Camera-type eye (tissue), 1 donor: ENCODE results near the gene SPCS2. TPM values are rescaled to one million over a fixed set of nuclear protein-coding genes. Genes with fewer than 3 reads are reported as not detected.

ENCODE experiments used
- total RNA-seq: library from RNA; depleted of rRNA; stranded (reverse); fragments of >200 nt; gene quantifications from one replicate; pipeline ENCODE4 v1.2.3, GENCODE V29; 2014

Gene SPCS2
- 43.9 TPM for total RNA-seq

DNA sequence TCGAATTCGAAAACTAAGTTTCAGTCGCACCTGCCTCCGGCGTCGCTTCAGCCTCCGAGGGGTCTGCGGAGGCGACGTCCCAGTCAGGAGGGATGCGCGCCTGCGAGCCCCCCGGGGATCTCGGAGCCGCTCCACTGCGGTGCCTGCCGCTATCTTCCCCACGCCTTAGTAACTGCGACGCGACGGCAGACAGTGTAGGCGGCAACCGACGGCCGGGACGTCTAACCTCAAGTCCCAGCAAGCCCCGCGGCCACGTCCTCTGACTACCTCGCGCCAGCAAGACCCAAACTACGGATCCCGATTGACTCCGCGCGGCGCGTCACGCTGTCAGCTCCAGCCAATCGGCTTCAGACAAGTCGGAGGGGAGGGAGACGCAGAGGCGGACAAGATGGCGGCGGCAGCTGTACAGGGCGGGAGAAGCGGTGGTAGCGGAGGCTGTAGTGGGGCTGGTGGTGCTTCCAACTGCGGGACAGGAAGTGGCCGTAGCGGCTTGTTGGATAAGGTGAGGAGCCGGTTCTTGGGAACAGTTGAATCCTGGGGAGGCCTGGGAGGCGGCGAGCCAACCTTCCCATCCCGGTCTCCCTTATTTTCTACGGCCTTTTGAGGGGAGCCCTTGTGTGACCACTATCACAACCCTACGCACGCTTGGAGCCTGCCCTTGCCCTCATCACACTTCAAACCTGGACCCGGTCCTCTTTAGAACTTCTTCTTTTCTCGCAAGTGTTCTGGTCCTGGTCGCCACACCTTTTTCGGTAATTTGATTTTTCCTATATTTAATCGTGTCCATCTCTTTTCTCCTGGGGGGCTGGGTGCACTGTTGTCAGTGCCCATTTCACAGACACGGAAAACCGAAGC is at the start of gene SPCS2, which contains the start of gene XRRA1:
TSS of gene SPCS2 (plus strand) at position 369 of the 855 bp plus-strand sequence. CDS start at position 389, 20 bp downstream.
TSS of gene XRRA1 (minus strand) at position 194 of the 855 bp plus-strand sequence. CDS start 8,213 bp downstream, outside the sequence.

DNA sequence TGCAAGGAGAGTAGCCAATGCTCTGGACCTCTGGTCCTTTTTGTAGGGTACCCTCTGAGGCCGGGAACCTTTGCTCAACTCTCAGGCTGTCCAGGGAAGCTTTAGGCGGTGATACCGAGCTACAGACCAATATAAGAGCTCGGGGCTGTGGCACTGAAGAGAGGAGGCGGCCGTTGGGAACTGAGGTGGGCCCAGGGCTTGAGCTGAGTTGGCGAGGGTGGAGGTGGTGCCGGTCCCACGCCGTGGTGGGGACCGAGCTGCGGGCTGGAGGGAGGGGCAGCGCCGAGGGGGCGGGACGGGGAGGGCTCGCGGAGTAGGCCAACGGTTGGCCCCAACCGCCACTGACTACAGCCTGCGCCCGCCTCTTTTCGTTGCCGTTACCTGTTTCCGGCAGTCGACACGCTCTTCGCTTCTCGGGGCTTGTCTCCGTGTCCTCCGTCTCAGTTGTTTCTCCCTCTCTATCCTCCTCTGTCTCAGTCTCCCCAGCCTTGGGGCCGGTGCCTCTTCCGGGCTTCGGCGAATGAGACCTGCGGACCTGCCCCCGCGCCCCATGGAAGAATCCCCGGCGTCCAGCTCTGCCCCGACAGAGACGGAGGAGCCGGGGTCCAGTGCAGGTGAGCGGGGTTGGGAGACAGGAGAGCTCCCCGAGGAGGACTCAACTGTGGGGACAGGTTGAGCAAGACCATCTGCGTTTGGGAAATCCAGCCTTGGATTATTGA is 39.6 kb downstream of the SPCS2 start, which contains the start of gene NEU3:
TSS of gene NEU3 (plus strand) at position 393 of the 719 bp plus-strand sequence. CDS start at position 521, 128 bp downstream.

Other genes starting within 250 kb of the SPCS2 start
- gene CHRDL2, start 217.8 kb upstream of the SPCS2 start, total RNA-seq: not detected
- 41.0 TPM for gene RNF169, start 200.4 kb upstream of the SPCS2 start, total RNA-seq
- 19.9 TPM for gene XRRA1, start 175 bp upstream of the SPCS2 start, total RNA-seq
- gene NEU3, start 39.7 kb downstream of the SPCS2 start, total RNA-seq: 20.1 TPM
- gene OR2AT4, start 147.6 kb downstream of the SPCS2 start, total RNA-seq: not detected
- gene SLCO2B1, start 201.8 kb downstream of the SPCS2 start, total RNA-seq: 9.3 TPM